HPDE6-E6E7 (cell line): Measurements from ENCODE around the gene SYCP2.
A peak's percentile ranks its signal among the peaks of the same experiment; 100 is the strongest.

Experiments
- DNase-seq: peaks from one replicate; pipeline ENCODE4 v3.0.0; 2011; ENCODE audit warnings: missing footprints; ENCODE audit errors: extremely low spot score

Gene SYCP2

DNA sequence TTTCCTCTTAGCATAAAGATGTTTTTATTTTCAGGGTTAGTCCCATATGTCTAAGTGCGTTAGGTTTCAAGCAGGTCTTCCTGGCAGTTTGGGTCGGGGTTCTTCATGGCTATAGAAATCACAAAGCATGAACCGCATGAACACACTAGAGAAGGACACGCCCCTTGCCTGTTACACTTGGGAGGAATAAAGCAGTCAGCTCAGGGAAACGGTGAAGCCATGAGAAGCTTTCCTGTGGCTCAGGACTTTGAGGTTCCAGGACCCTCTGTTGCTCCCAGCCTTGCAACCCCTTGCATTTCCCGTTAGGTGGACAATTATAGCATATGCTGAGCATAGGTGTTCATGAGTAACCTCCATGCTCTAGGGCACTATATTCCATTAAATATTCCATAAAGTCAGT, 96.7 kb downstream of the SYCP2 start:
- no peak for DNase-seq

DNA sequence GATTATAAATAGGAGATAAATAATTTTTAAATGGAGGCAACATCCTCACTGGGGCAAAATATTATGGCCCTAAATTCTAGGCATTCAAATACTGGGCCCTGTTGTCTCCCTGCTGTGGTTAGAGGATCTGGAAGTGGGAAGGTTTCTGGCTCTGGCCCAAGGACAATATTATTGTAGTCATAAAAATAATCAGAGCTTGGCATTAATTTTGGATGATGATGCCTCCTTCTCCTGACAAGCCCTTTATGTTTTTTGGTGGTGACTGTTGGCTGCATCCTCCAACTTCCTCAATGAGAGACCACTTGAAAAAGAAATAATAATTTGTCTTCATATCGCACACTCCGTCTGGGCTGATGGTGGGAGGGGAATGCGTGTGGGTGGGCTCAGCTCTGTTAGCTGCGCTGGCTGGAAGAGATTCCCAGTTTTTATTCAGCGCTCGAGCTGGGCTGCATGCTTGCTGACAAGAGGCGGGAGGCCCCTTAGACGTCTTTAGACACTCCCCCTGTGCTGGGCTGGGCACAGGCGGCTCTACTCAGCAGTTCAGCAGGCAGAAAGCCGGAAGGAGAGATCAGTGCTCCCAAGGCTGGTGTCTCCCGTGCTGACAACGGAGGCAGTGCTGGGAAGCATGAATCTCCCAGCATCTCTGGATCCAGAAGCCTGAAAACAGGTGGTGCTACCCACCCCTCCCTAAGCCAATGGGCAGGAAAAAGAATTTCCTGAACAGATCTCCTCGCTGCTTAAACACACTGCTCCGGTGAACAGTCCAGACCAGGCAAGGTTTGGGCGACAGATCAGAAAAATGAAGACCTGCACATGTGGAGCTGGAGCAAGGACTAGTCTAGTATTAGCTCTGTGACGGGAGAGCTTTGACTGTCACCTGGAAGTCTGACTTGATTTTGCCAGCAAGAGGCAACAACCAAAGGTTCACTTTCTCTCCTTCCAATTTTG, 97.7 kb downstream of the SYCP2 start:
- DNase-seq: no peak

DNA sequence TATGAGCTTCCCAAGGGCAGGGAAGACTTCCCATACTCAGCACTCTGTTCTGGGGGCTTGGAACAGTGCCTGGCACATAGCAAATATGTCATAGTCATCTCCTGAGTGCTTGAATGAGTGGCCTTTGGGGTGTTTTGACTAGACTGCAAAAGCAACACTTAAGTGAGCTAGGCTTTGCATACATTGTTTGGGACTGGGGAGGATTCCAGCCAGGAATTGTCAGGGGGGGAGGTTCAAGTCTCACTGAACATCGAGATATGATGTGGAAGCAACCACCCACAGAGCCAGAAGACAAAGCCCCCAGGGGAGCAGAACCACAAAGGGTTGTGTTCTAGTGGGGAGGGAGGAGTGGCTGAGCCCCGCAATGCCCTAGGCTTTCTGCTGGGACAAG, 98.4 kb downstream of the SYCP2 start:
- no peak for DNase-seq

DNA sequence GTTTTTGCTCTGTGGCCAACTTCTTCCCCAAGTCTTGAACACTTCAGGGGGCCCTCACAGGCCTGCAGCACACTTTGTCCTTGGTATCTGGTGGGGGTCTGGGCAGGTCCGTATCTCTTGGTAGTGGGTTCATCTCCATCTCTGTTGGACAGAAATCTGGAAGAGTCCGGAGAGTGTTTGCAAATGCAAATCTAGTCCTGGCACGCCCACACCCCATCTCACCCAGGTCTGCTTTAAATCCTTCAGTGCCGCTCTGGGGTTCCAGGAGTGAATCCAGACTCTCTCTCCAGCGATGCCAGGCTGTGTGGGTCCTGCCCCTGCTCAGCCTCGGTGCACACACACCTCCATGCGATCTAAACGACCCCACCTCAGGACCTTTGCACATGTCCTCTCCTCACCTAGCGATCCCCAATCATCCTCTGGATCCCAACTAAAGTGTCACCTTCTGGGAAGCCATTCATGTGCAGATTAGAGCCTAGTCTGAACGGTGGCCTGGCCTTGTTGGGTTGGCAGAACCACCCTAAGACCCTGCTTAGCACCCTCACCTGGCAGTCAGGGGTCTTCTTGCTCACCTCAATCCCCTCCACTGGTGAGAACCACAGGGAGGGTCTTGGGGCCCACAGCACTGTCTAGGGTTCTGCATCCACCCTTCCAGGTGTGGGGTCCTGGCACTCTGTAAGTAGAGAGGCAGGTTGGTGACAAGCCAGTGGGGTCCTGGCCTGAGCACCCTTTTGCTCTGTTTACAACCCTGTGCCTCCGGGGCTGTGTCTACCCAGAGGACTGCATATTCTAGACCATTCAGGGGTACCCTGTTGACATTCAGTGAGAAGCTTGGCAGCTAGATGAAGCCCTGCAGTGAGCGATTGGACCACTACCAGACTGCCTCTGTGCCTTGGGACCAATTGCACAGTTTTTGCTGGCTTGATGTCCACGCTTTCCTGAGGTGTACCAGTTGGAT, 100.8 kb downstream of the SYCP2 start:
- DNase-seq: no peak

DNA sequence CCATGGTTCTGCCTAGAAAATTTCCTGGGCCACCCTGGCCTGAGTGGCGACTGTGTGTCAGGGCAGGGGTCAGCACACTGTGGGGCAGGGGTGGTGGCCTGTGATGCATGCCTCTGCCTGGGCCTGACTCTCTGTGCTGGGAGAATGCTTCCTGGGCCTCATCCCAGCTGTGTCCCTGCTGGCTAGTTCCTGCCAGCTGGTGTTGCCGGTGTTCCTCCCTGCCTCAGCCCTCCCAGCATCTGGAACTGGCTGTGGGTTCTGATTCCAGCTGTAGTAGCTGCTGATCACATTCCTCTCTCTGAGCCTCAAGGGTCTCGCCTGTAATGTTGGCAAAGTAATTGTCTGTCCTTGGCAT, 101.5 kb downstream of the SYCP2 start:
- DNase-seq: no peak

DNA sequence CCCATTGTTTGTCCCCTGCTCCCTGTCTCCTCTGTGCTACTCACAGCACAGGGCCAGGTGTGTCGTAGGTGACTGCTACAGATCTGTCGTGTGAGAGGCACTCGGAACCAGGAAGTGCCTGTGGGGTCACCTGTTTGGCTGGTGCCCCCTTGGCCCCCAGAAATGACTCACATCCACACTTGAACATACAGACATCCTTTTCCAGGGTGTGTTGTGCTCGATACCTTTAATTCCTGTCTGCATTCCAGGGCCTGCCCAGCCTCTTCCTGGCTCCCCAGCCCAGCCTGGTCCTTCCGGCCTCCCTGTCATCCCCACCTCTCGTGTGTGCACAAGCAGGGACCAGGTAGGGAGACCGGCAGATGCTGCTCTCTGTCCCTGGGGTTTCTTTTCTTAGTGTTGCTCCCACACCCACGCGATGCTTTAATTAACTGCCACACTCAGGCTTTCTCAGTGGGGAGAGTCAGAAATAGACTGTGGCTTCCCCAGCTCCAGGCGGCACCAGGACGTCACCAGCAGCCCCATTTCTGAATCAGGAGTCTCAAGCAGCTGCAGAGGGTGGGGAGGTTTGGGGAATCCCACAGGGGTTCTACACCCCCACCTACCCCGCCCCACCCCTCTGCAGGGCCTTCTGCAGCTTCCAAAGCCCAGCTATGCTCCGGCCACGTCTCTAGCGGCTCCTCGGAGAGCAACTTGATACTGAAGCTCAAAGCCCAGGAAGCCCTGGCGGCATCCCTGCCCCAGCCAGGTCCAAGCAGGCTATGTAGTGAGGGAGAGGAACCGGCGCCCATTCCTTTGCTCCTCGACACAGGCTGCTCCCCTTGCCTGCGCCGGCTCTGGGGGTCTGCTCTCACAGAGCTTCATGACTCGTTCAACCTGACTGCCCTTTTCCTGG, 102.2 kb downstream of the SYCP2 start:
- DNase-seq: peak; percentile 86

DNA sequence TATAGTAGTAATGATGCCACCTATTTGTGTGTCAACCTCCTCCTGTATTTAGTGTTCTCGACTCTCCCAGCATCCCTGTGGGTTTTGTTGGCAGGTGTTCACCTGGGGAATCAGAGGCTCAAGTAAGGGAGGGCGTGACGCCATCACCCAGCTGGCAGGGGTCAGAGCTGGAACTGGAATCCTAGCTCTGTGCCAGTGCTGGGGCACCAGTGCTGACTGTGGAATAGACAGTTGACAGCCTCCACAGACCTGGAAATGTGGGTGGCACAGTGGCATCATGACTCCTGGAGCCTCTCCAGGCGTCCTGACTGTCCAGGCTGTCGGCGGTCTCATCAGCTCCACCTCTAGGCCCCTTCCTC, 102.8 kb downstream of the SYCP2 start:
- peak; percentile 44 for DNase-seq

DNA sequence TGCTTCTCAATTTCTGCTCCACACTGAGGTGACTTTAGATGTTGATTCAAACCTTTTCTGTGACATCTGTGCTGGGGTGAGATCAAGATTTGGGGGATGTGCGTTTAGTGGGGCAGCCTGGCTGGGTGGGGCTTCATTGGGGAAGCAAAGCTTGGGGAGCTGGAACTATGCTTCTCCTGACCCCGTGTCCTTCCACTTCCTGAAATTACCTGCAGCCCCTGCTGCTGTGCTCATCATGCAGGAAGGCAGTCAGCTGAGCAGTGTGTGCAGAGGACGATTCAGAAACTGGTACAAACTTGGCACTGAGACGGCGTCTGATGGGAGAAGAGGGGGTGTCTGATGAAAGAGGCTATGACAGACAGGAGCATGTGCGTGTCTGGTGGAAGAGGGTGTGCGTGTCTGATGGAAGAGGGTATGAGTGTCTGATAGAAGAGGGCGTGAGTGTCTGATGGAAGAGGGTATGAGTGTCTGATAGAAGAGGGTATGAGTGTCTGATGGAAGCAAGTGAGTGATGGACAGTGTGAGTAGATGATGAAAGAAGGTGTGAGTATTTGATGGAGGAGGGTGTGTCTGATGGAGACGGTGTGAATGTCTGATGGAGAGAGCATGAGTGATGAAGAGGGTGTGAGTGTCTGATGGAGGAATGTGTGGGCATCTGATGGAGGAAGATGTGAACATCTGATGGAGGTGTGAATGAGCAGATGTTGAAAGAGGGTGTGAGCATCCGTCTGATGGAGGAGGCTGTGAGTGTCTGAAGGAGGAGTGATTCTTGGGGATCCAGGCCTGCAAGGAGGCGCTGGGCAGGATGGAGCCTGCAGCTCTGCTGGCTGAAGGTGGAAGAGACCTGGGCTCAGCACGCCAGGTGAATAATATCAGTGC, 103.4 kb downstream of the SYCP2 start:
- DNase-seq: no peak

DNA sequence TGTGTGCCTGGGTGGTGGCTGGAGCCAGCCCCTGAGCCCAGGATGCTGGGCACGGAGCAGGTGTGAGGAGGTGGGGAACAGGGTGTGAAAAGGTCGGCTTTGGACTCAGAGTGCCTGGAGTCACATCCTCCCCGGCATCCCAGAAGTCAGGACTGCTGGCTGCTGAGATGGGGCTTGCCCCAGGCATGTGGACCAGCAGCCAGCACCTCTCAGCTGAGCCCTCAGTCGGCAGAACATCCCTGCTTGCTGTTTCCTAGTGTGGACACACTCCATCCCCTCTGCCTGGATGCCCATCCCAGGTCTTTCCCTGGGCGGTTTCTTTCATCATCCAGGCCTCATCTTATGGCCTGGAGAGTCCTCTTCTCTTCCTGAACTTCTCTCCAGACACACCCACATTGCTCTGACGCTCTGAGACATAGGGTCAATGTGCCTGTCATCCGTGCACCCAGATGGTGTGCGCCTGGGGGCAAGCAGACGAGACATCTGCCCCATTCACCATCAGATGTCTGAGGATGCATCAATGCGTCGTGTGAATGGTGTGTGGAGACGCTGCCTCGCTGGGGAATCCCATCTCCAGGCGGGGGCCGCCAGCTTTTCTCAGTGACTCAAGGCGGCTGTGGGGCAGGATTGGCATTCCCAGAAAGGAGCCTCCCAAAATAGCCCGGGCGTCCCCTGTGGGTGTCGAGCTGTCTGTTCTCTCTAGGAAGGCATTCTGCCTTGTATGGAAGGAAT, 104.2 kb downstream of the SYCP2 start:
- DNase-seq: no peak

DNA sequence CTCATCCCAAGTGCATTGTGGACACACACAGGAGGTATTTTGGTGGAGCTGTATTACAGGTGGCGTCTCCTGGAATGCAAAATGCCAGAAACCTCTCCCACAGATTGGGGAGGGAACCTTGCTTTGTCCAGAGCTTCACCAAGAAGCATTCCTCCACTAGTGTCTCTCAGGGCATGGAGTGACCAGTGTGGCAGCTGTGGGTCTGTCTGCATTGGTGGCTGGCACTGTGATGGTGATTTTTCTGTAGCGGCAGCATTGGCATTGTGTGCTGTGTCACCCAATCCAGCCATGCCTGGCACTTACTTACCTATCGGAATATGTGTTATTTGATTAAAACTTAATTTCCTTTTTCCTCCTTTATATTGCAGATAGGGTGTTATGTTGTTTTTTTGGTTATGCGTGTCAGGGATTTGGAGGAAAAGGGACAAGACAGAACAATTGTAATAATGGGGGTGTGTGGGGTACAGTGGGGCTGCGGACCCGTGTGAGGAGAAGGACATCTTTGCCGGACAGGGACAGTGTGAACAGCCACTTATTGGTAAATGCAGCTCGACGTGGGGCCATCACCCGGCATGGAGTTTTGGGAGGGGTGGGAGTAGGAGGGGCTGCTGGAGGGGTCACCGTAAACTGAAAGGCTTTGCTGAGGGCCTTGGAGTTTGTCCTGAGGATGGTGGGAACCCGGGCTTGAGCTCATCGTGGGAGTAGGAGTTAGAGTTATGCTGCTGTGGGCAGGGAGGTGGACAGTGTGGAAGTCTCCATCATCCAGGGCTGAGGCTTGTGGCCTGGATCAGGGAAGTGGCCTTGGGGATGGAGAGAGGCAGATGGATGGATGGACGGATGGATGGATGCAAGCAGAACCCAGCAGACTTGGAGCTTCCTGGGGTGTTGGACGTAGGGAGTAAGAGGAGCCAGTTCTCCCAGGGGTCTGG, 105.0 kb downstream of the SYCP2 start:
- no peak for DNase-seq

DNA sequence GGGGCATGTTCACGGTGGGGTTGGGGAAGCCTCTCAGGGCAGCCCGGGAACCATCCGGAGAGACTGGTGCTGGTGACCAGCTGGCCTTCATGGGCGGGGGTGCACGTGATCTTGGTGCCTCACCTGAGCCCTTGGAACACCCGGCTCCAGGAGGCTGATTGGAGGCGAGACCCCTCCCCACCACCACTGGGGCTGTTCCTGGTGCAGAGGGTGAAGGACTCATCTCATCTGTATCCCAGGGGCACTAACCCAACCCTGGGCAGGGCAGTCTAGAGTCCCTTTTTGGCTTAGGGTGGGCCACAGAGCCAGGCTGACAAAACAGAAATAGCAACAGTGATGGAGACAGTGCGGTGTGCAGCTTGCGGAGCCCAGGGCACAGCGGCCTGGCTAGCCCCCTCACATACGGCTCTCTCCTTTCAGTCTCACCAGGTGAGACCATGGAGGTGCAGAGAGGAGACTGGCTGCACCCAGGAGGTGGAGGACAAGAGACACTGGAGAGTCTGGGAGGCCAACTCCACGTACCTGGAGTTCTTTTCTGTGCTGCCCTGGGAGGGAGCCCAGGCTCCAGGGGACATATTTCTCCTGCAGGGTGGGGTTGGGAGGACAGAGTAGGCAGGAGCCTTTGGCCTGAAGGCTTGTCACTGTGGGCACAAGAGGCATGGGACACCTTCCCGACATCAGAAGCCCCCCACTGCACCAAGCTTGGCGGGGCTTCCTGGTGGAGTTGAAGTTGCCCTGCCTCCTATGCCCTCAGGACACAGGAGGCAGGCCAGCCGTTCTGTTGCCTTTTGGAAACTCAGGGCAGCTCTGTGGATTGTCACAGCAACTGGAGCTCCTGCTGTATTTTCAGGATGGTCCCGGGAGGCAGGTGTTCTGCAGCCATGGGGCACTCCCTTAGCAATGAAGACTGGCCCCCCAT, 106.0 kb downstream of the SYCP2 start:
- DNase-seq: no peak

DNA sequence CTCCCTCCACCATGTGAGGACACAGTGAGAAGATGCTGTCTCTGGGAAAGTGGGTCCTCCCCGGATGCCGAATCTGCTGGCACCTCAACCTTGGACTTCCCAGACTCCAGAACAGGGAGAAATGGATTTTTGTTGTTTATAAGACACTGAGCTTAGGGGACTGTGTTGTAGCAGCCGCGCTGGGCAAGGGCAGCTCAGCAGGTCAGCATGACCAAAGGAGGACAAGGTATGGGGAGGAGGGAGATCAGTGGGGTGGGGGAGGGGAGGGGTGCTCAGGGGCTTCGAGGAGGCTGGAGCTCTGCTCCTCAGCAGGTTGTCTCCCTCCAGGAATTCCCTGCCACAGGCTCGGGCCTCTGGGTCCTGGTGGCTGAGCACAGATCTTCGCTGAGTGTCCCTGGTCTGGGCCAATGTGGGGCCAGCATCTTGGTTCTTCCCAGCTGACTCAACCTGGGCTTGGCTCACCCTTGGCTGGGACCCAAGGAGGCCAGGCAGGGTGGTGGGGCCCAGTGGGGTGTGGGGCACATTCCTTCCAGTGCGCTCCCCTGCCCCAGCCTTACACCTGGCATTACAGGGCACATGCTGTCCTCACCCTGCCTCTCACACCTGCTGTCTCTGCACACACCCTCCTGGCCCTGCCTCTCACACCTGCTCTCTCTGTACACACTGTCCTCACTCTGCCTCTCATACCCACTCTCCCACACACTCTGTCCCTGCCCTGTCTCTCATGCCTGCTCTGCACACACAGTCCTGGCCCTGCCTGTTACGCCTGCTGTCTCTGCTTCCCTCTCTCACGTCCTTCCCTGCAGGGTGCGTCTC, 107.3 kb downstream of the SYCP2 start:
- DNase-seq: peak; percentile 98

DNA sequence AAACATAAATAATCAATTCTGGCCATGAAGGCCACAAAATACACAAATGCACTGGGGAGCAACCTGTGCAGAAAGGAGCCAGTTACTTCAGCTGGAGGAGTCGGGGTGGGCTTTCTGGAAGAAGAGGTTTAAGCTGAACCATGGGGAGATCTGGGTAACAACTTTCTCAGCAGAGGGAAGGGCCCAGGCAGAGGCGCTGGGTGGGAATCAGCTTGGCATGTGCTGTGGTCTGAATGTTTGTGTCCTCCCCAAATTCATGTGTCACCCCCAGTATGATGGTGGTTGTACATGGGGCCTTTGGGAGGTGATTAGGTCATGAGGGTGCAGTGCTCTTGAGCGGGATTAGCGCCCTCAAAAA, 107.9 kb downstream of the SYCP2 start:
- no peak for DNase-seq

DNA sequence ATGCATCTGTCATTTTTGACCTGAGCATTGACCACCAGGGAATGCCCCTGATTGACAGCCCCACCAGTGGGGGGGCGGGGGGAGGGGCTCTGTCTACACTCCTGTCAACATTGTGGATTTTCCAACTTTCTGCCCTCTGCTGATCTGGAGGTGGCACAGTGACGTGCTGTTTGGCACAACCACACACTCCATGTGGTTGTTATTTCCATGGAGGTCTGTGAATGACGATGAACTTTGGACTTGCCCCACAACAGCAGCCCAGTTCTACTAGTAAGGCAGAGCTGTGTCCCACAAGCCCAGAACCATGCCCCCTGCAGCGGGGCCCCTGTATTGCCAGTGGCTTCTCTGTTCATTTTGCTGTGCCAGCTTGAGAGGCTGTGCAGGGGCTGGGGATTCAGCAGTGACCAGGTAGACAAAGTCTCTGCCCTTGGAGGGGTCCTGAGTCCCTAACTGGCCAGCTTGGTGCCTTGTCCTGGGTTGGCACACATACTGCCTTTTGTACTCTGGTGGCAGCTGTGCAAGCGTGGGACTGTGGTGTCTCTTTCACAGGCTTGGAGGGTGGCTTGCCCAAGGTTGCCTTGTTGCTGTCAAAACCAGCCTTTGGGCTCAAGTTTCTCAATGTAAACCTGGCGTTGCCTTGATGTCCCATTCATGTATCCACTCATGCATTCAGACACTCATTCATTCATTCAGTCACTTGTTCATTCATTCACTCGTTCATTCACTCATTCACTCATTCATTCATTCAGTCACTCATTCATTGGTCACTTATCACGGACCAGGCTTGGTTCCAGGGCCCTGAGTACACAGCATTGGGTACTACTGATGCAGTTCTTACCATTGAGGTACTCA, 108.5 kb downstream of the SYCP2 start:
- no peak for DNase-seq

DNA sequence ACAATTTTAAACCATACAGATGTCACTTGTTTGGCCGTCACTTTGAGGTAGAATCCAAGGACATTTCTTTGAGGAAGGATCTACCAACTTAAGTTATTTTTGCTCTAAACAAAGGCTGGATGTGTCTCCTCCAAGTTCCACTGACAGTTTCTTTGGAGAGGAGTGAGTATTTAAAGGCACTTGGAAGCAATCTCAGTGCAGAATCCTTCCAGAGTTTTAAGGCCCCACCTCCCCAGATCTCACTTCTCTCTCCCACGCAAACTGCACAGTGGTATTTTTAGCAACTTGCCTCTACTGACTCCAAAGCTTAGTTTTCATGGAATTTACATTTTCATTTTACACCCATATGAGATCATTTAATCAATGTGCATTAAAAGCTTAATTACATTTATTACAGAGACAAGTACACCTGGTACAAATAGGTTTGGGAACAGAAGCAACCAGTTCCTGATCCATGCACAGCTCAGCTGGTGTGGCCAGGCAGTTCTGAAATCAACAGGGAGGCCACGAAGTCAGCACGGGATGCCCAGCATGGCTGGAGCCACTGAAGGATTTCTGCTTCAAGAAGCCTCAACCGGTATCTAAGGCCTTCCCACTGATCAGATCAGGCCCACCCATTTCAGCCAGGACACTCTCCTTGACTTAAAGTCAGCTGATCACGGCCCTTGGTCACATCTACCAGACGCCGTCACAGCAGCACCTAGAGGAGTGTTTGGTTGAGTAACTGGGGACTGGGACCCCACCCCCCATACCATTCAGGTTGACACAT, 109.8 kb downstream of the SYCP2 start:
- no peak for DNase-seq
